CMK (cell line): ENCODE data around the gene HCFC1R1.

ENCODE experiments used
- DNase-seq: peaks from one replicate; pipeline ENCODE4 v3.0.0-alpha.2; 2010; ENCODE audit warnings: low read depth

Gene HCFC1R1

DNA sequence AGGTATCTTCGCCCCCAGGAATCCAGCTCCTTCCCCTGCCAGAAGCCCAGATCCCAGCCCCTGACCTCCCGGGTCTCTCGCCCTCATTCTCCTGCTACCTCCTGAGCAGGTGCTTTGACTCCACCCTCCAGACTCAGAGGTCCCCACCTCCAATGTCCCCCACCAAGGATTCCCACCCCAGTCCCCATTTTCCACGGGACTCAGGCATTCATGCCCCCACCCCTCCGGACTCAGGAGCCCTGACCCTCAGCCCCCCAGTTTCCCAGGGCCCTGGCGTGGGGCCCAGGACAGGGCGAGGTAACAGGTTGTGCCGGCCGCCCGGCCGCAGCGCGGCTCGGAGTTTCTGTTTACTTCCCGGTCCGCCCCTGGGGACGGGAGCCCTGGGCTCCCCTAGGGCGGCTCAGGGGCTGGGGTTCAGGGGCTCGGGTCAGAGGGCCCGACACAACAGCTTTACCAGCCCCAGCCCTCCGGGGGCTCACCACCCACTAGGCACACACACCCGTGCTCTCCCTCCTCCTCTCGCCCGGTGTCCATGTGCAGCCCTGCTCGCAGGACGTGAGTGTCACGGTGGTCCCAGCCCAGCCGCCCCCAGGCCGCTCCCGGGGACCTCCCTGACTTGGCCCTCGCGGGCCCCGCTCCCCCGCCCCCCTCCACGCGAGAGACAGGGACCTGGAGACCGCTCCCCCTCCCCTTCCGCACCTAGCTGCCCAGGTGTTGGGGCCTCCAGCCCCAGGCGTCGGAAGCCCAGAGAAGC, 12.4 kb upstream of the HCFC1R1 start:
- no peak for DNase-seq

DNA sequence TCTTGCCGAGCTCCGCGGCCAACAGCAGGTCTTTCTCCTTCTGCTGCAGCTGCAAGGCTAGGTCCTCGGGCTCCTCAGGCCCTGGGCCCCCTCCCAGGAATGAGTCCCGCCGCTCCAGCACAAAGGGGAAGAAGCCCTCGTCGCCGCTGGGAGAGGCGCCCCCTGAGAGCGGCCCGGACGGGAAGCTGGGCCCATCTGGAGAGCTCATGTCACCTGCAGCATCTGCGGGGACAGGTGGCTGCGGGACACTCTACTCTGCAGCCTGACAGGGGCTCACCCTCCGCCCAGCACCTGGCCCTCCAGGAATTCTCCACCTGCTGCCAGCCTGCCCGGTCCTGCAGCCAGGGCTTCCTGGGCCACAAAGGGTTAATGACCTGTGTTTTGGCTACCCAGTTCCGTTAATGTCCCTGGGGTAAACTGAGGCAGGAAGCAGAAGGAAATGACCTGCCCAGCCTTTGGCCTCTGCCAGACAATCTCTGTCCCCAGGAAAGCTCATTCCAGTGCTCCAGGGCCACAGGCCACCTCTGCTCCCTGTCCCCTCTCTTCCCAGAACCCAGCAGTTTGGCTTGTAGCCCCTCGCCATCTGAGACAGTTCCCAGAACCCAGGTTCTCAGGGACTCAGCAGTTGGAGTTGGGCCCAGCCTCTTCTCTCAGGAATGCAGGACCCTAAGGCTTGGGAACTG, 11.7 kb upstream of the HCFC1R1 start:
- no peak for DNase-seq

DNA sequence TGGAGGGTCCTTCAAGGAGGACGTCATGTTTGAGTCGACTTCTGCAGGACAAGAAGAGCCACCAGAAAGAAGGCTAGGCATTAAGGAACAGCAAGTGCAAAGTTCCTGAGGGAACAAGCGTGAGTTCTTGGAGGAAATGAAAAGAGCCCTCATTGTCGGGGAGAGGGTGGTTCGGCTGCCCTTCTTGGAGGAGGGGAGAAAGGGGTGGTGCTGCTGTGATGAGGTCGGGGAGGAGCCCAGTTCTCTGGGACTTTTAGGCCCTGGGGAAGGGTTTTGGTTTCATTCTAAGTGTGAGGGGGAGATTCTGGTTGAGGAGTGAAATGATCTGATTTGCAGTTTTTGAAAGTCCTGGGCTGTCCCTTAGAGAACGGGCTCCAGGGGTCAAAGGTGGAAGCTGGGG, 8.9 kb upstream of the HCFC1R1 start:
- DNase-seq = no peak

DNA sequence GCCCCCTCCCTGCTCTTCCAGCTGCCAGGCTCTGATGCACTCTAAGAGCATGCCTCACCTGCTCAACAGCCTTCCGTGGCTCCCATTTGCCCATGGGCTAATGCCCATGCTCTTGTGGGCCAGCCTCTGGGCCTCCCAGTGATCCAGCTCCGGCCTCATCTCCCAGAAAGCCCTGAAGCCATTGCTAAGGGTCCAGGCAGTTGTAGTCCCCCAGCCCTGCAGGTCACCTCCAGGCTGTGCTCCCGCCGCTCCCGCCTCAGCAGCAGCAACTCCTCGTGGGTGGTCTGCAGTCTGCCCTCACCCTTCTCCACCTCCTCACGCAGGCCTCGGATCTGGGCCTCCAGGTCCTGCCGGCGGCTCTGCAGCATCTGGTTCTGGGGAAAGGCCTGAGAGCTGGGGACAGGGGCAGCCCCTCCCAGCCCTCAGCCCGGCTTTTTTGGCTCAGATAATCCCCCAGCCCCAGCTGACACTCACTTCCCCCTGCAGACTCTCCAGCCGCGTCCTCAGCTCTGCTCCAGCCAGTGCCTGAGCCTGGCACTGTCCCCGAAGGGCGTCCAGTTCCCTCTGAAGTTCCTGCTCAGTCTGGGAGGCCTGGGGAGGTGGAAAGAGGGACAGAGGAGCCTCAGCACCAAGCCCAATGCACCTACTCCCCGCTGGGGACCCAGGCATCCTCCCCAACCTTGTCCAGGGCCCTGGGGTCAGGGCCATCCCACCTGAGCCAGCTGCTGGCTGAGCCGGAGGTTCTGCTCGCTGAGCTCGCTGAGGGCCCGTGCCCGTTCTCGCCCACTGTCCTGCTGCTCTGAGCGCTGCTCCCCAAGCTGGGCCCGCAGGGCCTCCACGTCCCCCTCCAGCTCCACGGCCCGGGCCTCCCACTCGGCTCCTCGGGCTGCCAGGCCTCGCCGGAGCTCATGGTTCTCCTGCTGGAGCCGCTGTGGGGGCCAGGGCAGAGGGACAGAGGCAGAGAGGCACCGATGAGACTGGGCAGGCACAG, 6.8 kb upstream of the HCFC1R1 start:
- no peak for DNase-seq

DNA sequence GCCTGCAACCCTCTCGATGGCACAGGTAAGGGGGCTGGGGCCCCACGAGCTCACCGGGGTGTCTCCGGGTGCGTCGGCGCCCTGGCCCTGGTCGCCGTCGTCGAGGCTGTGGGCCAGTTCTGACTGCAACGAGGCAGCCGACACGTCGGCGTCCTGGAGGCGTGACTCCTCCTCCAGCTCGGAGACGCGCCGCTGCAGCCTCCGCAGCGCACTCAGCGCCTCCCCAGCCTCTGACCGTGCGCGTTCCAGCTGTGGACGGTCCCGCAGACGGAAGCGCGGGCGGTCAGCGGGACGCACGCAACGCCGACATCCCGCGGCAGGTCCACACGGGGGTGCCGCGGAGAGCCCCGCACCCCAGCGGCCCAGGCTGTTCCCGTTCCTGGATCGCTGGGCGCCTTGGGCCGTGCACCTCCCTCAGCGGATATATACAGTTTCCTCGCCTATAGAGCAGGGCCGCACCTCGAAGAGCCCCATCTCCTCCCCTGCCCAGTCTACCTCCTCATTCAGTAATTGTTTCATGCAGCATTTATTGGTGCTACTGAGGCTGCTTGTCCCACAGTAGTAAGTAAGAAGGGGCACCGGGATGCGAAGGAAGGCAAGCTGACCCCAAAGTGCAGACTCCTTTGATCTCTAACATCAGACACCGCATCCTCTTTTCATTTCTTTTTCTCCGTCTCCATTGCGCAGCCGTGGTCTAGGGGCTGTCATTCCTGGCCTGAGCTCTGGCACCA, 5.9 kb upstream of the HCFC1R1 start:
- no peak for DNase-seq

DNA sequence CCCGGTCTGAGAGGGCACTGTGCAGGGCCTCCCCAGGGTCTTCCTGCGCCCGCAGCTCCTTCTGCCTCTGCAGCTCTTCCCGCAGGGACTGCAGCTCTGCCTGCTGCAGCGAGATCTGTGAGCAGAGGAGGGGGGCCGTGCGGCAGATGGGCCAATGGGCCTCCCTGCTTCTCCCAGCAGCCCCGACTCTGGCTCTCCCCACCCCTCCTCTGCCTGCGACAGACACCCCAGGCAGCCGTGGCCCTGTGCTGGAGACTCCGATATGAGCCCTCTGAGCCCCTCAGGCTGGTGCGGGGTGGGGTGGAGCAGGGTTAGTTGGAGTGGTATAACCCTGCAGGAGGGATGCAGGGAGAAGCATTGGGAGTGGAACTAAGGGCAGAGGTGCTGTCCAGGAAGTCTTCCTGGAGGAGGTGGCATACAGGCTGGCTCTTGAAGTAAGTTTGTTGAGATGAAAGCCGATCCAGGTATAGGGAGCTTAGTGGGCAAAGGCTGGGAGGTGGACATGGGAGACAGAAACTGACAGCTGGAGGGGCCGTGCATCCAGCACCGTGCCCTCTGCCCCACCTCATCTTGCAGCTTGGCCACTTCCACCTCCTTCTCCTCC, 5.1 kb upstream of the HCFC1R1 start:
- DNase-seq = no peak

DNA sequence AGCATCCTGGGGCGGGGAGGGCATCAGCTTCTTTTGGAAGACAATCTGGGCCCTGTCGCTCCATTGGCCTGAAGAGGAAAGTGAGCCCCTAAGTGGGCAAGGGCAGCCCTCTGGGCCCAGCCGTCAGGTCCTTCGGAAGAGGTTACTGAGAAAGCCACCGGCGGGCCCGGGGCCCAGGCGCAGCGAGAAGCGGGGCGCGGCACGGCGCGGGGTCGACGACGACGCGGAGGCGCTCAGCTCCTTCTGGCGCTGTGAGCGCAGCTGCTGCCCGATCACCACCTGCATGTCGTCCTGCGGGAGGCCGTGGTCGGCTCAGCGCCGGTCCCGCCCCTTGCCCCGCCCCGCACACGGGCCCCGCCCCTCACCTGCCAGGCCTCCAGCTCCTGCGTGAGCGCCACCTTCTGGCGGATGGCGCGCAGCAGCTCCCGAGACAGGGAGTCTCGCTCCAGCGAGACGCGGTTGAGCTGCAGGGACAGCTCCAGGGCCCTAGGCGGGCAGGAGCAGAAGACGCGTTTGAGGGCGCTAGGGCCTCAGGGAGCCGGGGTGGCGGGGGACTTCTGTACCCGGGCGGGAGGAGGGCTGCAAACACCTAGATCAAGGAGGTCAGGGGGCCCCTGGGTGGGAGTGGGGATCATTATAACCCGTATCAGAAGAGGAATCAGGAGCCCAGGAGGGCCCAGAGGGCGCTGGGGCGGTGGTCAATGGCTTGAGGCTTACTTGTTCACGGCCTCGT, 4.4 kb upstream of the HCFC1R1 start:
- no peak for DNase-seq

DNA sequence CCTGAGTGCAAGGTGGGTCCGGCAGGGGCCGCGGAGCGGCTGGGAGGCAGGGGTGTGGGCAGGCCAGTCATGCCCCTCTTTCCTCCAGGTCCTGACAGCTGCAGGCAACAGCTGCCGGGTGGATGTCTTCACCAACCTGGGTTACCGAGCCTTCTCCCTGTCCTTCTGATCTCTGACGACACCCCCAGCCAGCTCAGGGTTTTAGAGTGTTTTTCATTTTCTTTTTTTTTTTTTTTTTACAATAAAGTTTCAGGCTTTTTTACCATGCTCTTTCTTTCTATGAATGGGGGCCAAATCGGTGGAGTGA, 3.7 kb upstream of the HCFC1R1 start:
- no peak for DNase-seq

DNA sequence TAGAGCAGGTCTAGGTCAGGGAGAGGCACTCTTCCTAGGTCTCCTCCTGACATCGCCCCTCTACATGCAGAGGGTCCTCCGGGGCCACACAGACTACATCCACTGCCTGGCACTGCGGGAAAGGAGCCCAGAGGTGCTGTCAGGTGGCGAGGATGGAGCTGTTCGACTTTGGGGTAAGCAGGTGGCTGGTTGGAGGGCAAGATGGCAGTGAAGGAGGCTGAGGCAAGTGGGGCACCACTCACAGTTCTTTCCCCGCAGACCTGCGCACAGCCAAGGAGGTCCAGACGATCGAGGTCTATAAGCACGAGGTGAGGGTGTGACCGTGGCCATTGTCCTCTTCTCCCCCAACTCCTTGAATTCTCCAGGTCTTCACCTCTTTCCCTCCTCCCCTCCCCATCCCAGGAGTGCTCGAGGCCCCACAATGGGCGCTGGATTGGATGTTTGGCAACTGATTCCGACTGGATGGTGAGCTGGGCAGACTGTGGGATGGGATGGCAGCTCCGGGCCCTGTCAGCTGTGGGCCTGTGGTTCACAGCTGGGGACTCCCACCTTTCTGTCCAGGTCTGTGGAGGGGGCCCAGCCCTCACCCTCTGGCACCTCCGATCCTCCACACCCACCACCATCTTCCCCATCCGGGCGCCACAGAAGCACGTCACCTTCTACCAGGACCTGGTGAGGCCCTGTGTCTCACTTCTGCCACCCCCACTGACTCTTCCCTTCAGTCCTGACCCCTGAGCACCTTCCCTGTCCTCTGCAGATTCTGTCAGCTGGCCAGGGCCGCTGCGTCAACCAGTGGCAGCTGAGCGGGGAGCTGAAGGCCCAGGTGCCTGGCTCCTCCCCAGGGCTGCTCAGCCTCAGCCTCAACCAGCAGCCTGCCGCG, 3.1 kb upstream of the HCFC1R1 start:
- DNase-seq = no peak

DNA sequence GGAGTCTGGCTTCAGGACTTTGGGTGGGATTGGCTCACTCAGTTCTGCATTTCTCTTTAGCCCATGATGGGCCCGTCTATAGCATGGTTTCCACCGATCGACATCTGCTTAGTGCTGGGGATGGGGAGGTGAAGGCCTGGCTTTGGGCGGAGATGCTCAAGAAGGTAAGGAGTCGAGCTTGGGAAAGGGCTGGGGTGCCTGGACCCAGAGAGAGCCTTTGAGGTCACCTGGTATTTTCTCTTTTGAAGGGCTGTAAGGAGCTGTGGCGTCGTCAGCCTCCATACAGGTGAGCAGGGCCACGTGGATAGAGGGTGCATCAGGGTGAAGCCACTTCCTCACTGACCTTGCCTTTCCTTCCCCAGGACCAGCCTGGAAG, 2.2 kb upstream of the HCFC1R1 start:
- DNase-seq = no peak

DNA sequence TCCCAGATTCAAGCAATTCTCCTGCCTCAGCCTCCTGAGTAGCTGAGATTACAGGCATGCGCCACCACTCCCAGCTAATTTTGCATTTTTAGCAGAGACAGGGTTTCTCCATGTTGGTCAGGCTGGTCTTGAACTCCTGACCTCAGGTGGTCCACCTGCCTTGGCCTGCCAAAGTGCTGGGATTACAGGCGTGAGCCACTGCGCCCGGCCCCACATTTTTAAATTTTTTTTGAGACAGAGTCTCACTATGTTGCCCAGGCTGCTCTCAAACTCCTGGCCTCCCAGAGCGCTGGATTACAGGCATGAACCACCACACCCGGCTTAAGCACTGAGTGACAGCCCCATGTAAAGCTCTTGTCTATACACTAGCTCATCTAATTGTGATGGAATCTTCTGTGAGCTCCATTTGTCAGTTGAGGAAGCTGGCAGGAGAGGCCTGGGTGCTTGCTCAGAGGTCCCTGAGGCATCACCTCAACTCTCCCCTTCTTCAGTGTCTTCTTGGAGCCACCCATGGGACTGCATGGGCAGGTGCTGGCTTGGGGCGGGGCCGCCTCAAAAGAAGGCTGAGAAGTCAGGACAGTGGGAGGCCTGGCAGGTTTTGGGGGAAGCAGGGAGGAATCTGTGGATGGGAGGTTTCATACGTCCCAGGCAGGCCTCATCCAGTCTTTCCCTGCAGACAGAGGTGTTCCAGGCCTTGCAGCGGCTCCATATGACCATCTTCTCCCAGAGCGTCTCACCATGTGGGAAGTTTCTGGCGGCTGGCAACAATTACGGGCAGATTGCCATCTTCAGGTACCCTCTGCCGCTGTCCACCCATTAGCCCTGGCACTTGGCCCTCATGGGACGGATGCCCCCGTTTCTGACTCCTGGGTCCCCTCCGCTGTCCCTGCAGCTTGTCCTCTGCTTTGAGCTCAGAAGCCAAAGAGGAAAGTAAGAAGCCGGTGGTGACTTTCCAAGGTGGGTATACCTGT, 1.6 kb upstream of the HCFC1R1 start:
- DNase-seq = no peak

DNA sequence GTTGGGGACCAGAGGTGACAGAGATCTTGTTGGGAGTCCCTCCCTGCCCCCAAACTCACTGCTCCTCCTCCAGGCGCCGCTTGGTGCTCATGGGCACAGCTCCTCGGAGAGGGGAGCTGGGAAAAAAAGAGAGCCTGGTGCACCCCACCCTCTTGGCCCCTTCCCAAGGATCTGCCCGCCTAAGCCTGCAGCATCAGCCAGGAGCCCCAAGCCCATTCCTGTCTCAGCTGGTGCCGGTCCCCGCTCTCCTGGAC, 400 bp downstream of the HCFC1R1 start:
- no peak for DNase-seq

DNA sequence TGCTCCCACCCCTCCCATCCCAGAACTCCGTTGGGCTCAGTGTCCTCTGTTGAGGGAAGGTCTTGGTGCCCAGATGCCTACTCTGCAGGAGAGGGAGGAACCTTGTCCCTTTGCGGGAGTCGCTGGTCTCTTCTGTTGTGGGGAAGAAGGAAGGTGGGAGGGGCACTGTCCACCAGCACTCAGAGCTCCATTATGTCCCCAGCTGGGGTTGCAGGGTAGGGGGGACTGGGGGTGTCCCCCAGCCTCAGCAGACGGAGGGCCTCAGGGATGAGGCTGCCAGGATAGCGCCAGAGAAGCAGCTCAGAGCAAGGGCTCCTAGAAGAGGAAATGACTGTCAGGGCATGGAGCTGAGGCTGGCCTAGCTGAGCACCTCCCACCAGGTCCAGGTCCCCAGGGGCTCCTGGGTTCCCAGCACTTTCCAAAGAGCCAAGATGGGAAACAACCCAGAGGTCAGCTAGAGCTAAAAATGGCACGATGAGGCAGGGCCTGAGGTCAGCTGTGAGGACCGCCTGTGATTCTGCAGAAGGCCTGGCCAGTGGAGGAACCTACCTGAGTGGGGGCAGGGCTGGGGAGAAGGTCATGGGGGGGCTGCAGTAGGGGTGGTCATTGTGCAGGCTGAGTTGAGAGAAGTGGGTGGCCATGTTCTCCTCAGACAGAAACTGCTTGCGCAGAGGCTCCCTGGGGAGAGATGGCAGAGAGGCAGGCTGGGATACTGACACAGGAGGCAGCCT, 893 bp downstream of the HCFC1R1 start:
- no peak for DNase-seq

DNA sequence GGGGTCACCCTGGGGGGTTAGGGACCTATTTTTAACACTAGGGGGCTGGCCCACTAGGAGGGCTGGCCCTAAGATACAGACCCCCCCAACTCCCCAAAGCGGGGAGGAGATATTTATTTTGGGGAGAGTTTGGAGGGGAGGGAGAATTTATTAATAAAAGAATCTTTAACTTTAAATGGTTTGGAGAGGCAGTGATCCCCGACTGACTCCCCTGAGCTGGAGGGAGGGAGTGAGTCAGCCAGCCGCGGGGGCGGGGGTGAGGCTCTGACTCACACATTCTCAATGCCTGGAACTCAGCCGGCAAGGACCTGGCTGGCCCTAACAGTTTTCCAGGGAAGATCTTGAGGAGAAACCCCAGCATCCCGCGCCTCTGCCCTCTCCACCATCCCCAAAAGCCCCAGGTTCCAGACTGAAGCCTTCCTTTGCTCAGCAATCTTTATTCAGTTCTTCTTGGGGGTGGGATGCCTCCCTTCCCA, 1.5 kb downstream of the HCFC1R1 start:
- no peak for DNase-seq

DNA sequence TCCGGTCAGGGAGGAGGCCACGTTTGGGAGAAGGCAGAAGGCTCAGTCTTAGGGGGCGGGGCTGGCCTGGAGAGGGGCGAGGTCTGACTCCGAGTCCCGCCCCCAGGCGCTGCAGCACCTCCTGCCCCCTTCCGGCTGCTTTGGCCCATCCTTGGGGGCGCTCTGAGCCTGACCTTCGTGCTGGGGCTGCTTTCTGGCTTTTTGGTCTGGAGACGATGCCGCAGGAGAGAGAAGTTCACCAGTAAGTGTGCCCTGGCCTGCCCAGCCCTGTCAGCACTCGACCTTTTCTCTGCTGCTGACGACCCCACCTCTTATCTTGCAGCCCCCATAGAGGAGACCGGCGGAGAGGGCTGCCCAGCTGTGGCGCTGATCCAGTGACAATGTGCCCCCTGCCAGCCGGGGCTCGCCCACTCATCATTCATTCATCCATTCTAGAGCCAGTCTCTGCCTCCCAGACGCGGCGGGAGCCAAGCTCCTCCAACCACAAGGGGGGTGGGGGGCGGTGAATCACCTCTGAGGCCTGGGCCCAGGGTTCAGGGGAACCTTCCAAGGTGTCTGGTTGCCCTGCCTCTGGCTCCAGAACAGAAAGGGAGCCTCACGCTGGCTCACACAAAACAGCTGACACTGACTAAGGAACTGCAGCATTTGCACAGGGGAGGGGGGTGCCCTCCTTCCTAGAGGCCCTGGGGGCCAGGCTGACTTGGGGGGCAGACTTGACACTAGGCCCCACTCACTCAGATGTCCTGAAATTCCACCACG, 2.1 kb downstream of the HCFC1R1 start:
- no peak for DNase-seq

DNA sequence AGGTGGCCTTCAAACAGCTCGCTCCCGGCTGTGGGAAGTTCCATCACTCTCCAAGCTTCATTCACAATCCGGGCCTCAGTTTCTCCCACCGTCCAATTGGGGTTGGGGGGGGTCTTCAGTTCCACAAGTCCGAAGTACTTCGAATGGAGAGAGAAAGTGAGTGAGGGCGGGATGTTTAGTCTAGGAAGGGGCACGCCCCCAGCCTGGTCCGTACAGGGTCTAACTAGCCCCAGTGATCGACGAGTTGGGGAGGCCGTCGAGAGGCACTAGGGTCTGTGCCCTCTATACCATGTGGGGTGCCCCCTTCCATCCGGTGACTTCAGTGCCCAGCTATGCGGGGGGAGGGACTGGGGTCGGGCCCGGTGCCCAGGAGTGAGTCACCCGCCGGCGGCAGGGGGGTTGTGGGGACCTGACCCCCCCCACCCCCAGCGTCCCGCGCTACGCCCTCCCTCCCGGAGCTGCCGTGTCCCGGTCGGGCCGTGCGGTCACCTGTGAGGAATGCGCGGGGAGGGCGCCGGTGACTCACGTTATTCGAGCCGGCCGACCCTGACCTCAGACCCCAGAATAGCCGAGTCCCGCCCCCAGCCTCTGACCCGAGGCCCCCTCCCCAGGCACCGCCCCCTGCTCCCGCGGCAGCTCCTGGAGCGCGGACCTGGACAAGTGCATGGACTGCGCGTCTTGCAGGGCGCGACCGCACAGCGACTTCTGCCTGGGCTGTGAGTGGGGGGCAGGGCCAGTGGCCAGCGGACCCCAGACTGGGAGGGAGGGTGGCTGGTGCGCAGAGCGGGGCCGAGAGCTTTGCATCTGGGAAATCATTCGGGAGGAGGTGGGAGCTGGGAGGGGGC, 2.9 kb downstream of the HCFC1R1 start:
- no peak for DNase-seq

DNA sequence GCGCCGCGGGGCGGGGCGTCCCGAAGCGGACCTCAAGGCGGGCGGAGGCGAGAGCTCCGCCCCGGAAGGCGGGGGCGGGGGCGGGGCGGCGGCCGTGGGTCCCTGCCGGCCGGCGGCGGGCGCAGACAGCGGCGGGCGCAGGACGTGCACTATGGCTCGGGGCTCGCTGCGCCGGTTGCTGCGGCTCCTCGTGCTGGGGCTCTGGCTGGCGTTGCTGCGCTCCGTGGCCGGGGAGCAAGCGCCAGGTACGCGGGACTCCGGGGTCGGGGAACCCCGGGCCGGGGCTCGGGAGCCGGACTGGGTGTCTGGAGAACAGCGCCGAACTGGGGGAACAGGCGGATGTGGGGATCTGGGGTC, 3.5 kb downstream of the HCFC1R1 start, which contains the start of gene TNFRSF12A:
Gene TNFRSF12A (plus strand): TSS at position 122 of the 357 bp plus-strand sequence. CDS start 30 bp downstream, at position 152.
- no peak for DNase-seq
